Mucosa of gallbladder (tissue), 1 donor: Measurements from ENCODE around the gene DNASE2B. TPM values are rescaled to one million over a fixed set of nuclear protein-coding genes. Genes with fewer than 3 reads are reported as not detected.

Source experiments
- DNase-seq: peaks from one replicate; pipeline ENCODE4 v3.0.0-alpha.2; 2020; ENCODE audit warnings: low spot score
- total RNA-seq: library from RNA; stranded (reverse); gene quantifications from one replicate; pipeline ENCODE4 v1.2.1, GENCODE V29; 2021
- donor health status: DM: no; HTN: no; CAD: no.

Gene DNASE2B
- total RNA-seq, 1 donor from 2014 or later: 0.17 TPM

DNA sequence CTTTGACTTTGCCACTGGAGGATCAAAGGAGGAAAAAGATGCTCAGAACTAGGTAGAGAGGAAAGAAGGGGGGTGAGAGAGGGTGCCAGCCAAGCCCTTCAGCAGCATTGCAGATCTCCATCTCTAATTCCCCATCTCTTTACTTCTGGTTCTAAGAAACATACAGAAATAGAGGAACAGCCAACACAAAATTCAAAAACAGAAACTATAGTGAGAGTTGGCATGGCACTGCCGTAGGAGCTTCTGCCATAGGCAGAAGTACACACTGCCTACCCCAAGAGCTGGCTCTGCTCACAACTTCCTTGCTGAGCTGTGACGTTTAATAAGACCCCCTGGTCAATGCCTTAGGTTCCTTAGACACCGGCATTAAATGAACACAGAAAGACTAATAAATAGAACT lies 54.2 kb downstream of the DNASE2B start:
- no peak for DNase-seq

DNA sequence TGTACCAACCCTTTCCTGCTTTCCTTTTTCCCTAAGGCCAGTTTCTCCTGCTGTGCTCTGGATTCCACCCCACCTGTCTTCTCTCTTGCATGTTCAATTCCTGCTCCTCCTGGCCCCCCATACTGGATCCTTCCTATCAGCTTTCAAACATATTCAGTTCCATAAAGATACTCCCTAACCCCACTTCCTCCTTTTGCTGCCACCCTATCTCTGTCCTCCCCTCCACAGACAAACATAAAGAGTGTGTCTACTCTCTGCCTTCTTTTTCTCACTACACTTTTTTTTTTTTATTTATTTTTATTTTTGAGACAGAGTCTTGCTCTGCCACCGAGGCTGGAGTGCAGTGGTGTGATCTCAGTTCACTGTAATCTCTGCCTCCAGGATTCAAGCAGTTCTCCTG lies 63.8 kb downstream of the DNASE2B start:
- no peak for DNase-seq

Other genes with a start within 250 kb of the DNASE2B start
- gene SAMD13, start 96.8 kb upstream of the DNASE2B start, total RNA-seq: 4.1 TPM
- 22.4 TPM for gene RPF1, start 80.8 kb downstream of the DNASE2B start, total RNA-seq
- gene SPATA1, start 107.9 kb downstream of the DNASE2B start, total RNA-seq: 2.2 TPM
- 93.2 TPM for gene GNG5, start 108.1 kb downstream of the DNASE2B start, total RNA-seq
- gene CTBS, start 176.0 kb downstream of the DNASE2B start, total RNA-seq: 18.5 TPM